Loucy (cell line): ENCODE measurements around the gene PRSS23.

Source experiments
- CTCF ChIP-seq: fragments of 200-600 bp; sonication (generic); conservative IDR thresholded peaks from 2 replicates; pipeline ENCODE4 v1.5.1; 2014; ENCODE audit warnings: mild to moderate bottlenecking, antibody characterized with exemption, low read length
- EZH2phosphoT487 ChIP-seq: fragments of 200-600 bp; IDR thresholded peaks from 2 replicates; pipeline ENCODE4 v1.6.1; 2018; ENCODE audit warnings: antibody characterized with exemption, mild to moderate bottlenecking, moderate library complexity, borderline replicate concordance

- TF ChIP-seq CTCF (peak; percentile 44), EZH2phosphoT487 (no peak)
These were observed 18.8 kb upstream of the PRSS23 start for GRCh38 chr11:86781546-86781945.
